OCI-LY1 (cell line): ENCODE measurements around the gene ACER3.

Source experiments
- CTCF ChIP-seq: fragments of 200-600 bp; sonication (generic), shearing (Covaris generic); IDR thresholded peaks from 2 replicates; pipeline ENCODE4 v1.5.1; 2017; ENCODE audit warnings: mild to moderate bottlenecking, antibody characterized with exemption, low read length, moderate library complexity, mixed read lengths
- EZH2 ChIP-seq: fragments of 200-600 bp; sonication (generic), shearing (Covaris generic); IDR thresholded peaks from 2 replicates; pipeline ENCODE4 v1.8.0; 2017; ENCODE audit warnings: borderline replicate concordance, mixed run types, mild to moderate bottlenecking, antibody characterized with exemption, low read length, moderate library complexity, mixed read lengths

- TF ChIP-seq CTCF (no peak), EZH2 (no peak)
Observed at GRCh38 chr11:76975513-76975912, 114.8 kb downstream of the ACER3 start.
